Activated T-helper 17 cell treated with anti-CD3 and anti-CD28 coated beads, Interleukin-2, amount 50 U/mL, for 72 hours (primary cell): ENCODE data around the gene RNF26. TPM values are rescaled to one million over a fixed set of nuclear protein-coding genes. Genes with fewer than 3 reads are reported as not detected.
A peak's percentile ranks its signal among the peaks of the same experiment; 100 is the strongest.

Experiments used
- ATAC-seq: fragments of 150-1000 bp; cut with Tn5 transposase; replicated peaks from 2 replicates; pipeline ENCODE4 v1.10.0; 2021; ENCODE audit warnings: mild to moderate bottlenecking, moderate library complexity
- H3K27ac Mint-ChIP-seq: one replicate; pipeline ENCODE4 v1.8.0; 2022; ENCODE audit warnings: mixed read lengths
- H3K27me3 Mint-ChIP-seq: one replicate; pipeline ENCODE4 v1.8.0; 2022; ENCODE audit warnings: mixed read lengths
- H3K36me3 Mint-ChIP-seq: one replicate; pipeline ENCODE4 v1.8.0; 2022; ENCODE audit warnings: low read depth, mild to moderate bottlenecking, mixed read lengths
- H3K4me1 Mint-ChIP-seq: one replicate; pipeline ENCODE4 v1.8.0; 2022; ENCODE audit warnings: mixed read lengths
- H3K4me3 Mint-ChIP-seq: one replicate; pipeline ENCODE4 v1.8.0; 2022; ENCODE audit warnings: mild to moderate bottlenecking, mixed read lengths
- H3K9me3 Mint-ChIP-seq: one replicate; pipeline ENCODE4 v1.8.0; 2022; ENCODE audit warnings: mixed read lengths
- total RNA-seq, 2 donors: library from RNA; stranded (reverse); gene quantifications; one replicate each; pipeline ENCODE4 v1.2.3, GENCODE V29; 2022

The RNF26 gene
- total RNA-seq, 2 donors from 2014 or later, result 23.7 to 32.6 TPM

DNA sequence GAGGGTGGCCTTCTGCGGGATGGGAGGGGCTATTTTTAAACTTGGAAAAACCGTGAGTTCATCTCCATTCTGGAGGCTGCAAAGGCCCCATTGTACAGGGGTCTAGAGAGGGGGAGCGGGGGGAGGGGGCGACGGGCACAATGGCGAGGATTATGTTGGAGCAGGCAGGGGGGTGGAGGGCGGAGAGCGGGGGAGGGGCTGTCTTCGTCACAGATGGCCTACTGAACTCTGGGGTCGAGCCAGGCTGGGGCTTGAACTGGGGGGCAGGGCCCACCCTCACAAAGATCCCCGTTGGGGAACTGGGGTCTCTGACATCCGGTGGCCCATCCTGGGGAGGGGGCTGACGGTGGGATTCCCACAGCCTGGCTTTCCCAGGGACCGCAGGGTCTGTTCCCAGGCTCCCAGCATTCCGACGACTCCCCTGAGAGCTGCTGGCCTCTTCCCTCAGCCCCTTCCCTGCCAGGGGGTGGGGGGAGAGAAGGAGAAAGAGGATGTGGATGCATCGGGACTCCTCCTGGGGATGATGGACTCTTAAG lies 14.0 kb upstream of the RNF26 start:
- Mint-ChIP-seq H3K27ac (peak overlapping the region; percentile 39), H3K4me3 (peak overlapping the region; percentile 74), H3K9me3 (no peaks in the 10 kb centered on the region), H3K36me3 (no peaks in the 10 kb centered on the region), H3K27me3 (no peaks in the 10 kb centered on the region), H3K4me1 (peaks cover 22% of the 10 kb centered on the region)
- ATAC-seq, result no peak

DNA sequence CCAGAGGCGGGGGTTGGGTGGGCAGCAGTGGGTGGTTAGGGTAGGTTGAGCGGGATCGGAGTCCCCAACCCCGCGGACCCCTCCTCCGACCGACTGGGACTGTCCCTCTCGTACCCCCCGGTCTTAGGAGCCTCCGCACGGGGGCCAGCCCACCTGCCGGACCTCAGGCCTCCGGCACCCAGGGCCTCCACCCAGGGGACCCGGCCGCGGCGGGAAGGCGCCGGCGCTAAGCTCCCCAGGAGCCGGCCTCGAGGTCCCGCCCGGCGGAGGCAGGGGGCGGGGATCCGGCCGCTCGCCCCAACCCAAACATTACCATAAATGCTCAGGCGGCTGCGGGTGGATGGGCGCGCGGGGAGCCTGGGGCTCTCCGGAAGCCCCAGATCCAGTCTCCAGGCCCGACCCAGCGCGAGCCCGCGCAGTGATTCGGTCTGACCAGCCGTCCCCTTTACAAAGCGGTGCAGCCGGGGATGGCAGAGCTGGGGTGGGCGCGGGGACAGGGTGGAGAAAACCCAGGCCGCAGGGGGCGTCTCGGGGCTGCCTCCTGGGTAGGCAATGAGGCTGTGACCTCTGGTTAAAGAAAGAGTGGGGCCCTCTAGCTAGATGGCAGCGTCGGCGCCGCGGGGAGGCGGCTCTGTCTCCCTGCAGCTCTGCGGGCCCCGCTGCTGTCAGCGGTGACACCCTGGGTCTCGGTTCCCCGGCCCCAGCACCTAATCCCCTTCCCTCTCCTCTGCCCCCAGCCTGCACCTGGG lies 13.4 kb upstream of the RNF26 start:
- H3K27ac Mint-ChIP-seq, result peak overlapping the region; percentile 88
- peak; percentile 70 for ATAC-seq
- H3K27me3 Mint-ChIP-seq, result no peaks in the 10 kb centered on the region
- H3K4me1 Mint-ChIP-seq, result peaks cover 22% of the 10 kb centered on the region
- H3K4me3 Mint-ChIP-seq, result peak overlapping the region; percentile 85
- no peaks in the 10 kb centered on the region for H3K36me3 Mint-ChIP-seq
- H3K9me3 Mint-ChIP-seq, result no peaks in the 10 kb centered on the region

DNA sequence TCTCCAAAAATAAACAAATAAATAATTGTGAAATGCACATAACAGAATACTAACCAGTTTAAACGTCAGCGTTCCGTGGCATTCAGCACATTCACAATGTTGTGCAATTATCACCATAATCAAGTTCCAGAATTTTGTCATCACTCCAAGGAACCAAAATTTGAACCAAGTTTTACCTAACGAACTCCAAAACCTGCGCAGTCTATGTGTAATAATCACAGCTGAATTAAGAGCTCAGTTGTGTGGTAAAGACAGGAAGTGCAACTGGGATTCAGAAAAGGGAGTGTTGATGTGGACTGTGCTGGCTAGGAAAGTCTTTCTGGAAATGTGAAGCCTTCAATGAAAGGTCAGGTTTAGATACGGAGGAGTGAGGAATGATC lies 12.0 kb upstream of the RNF26 start:
- peak overlapping the region; percentile 85 for H3K4me3 Mint-ChIP-seq
- no peaks in the 10 kb centered on the region for H3K9me3 Mint-ChIP-seq
- H3K4me1 Mint-ChIP-seq, result peaks cover 22% of the 10 kb centered on the region
- H3K27ac Mint-ChIP-seq, result no peak overlapping the region
- H3K27me3 Mint-ChIP-seq, result no peaks in the 10 kb centered on the region
- no peaks in the 10 kb centered on the region for H3K36me3 Mint-ChIP-seq
- no peak for ATAC-seq

DNA sequence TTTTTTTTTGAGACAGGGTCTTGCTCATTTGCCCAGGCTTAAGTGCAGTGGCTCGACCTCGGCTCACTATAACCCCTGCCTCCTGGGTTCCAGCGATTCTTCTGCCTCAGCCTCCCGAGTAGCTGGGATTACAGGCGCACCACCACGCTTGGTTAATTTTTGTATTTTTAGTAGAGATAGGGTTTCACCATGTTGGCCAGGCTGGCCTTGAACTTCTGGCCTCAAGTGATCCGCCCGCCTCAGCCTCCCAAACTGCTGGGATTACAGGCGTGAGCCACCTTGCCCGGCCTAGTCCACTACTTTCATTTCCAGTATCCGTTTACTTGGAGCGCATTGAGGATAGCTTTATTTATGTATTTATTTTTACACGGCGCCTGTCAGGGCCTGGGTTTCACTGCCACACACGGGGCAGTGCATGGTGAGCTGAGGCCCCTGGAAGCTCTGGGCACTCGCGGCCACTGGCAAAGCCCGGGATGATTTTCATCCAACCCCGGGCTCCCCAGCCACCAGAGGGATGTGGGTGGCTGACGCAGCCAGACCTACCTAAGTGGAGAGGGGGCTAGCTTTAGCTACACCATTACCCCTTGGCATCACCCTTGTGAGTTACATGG lies 11.3 kb upstream of the RNF26 start:
- Mint-ChIP-seq H3K9me3 (no peaks in the 10 kb centered on the region), H3K27me3 (no peaks in the 10 kb centered on the region), H3K4me3 (peak overlapping the region; percentile 3), H3K36me3 (no peaks in the 10 kb centered on the region), H3K4me1 (peaks cover 22% of the 10 kb centered on the region), H3K27ac (no peak overlapping the region)
- no peak for ATAC-seq

DNA sequence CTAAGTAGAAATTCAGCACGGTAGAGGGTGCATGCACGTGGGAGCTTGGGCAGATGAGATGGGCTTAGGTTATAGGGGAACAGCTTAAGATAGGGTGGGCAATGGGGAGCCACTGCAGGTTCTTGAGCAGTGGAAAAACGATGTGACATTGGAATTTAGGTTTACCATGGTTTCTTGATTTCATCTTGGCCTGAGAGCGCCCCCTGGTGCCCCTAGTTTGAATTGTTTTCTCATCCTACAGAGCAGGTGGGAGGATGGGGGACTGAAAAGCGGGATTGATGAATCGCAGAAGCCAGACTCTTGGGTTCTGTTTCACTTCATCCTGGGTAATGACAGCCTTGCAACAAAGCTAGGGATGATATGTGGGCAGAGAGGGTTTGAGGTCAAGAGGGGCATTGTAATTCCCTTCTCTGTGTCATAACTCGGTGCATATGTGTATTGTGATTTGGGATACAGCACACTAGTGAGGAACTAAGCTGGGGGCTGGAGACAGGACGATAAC lies 10.7 kb upstream of the RNF26 start:
- no peak for ATAC-seq
- no peaks in the 10 kb centered on the region for H3K9me3 Mint-ChIP-seq
- no peaks in the 10 kb centered on the region for H3K27me3 Mint-ChIP-seq
- H3K27ac Mint-ChIP-seq, result no peak overlapping the region
- peaks cover 19% of the 10 kb centered on the region for H3K4me1 Mint-ChIP-seq
- peak overlapping the region; percentile 3 for H3K4me3 Mint-ChIP-seq
- H3K36me3 Mint-ChIP-seq, result no peaks in the 10 kb centered on the region

DNA sequence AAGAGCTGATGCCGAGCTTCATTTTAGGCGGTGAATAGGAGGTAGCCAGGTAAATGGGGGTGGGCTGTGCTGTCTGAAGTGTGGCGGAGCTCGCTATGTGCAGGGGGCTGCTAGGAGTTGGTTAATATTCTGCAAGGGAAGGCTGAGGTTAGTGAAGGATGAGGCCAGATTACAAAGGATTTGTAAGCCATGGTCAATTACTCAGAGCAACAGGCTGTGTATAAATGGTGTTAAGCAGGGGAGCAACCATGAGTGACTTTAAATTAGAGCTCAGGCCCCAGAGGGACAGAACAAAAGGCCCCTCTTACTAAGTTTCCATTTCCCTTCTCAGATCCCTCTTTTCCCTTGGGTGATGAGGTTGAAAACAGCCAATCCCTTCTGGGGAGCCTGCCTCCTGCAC lies 10.1 kb upstream of the RNF26 start:
- H3K4me3 Mint-ChIP-seq, result no peak overlapping the region
- H3K4me1 Mint-ChIP-seq, result peaks cover 14% of the 10 kb centered on the region
- no peak for ATAC-seq
- peaks cover 3% of the 10 kb centered on the region for H3K27me3 Mint-ChIP-seq
- H3K9me3 Mint-ChIP-seq, result no peaks in the 10 kb centered on the region
- no peaks in the 10 kb centered on the region for H3K36me3 Mint-ChIP-seq
- H3K27ac Mint-ChIP-seq, result no peak overlapping the region

DNA sequence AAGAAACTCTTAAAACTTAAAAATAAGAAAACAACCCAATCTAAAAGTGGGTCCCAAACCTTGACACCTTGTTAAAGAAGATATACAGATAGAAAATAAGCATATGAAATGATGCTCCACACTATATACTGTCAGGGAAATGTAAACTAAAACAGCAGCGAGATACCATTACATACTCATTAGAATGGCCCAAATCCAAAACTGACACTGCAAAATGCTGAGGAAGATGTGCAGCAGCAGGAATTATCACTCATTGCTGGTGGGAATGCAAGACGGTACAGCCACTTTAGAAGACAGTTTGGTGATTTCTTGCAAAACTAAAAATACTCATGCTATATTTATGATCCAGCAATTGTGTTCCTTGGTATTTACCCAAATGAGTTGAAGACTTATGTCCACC lies 5.0 kb upstream of the RNF26 start:
- Mint-ChIP-seq H3K4me3 (no peak overlapping the region), H3K36me3 (no peaks in the 10 kb centered on the region), H3K9me3 (no peaks in the 10 kb centered on the region), H3K4me1 (no peaks in the 10 kb centered on the region), H3K27me3 (peaks cover 13% of the 10 kb centered on the region), H3K27ac (no peak overlapping the region)
- no peak for ATAC-seq

DNA sequence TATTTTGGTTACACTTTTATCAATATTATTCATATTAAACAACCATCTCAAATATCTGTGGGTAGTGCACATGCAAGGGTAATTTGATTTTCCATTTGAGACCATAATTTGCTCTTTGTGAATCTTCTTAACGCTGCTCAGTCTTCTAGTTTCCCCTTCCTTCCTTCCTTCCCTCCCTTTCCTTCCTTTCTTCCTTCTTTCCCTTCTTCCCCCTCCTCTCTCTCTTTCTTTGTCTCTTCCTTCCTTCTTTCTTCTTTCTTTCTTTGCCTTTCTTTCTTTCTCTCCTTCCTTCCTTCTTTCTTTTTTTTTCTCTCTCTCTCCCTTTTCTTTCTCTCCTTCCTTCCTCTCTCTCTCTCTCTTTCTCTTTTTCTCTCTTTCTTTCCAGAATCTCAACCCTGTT lies 4.1 kb upstream of the RNF26 start:
- H3K4me1 Mint-ChIP-seq, result no peaks in the 10 kb centered on the region
- H3K36me3 Mint-ChIP-seq, result no peaks in the 10 kb centered on the region
- ATAC-seq, result no peak
- H3K27ac Mint-ChIP-seq, result no peak overlapping the region
- no peak overlapping the region for H3K4me3 Mint-ChIP-seq
- no peaks in the 10 kb centered on the region for H3K9me3 Mint-ChIP-seq
- H3K27me3 Mint-ChIP-seq, result peaks cover 13% of the 10 kb centered on the region

DNA sequence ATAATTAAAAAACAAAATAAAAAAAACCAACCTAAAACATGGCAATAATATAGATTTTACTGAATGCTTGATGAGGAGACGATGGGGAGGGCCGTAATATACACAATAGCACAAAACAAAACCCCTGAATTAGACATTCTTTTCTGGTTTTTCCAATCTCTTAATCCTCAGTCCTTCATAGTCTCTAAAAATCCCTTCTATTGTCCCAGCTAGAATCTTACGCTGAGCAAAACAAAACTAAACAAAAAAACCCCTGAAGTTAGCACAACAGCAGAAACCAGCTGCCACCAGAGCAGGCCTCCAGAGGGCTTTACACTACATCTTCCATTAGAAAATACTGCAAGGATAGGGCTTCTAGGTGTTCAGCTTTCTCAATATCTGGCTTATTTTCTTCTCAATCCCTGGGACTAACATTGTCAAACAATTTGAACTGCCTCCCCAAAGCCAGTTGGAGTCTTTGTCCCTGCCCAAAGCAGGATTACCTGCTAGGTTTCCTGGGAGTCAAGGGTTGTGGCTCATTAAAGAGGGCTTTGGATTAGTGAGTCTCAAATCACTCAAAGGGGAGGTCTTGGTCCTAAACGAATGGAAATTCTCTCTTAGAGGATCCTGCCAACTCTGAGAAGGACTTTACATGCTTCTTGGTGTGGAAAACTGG lies 2.1 kb upstream of the RNF26 start:
- Mint-ChIP-seq H3K27me3 (peaks cover 13% of the 10 kb centered on the region), H3K4me3 (peak overlapping the region; percentile 93), H3K27ac (peak overlapping the region; percentile 93), H3K9me3 (no peaks in the 10 kb centered on the region), H3K4me1 (no peaks in the 10 kb centered on the region), H3K36me3 (no peaks in the 10 kb centered on the region)
- ATAC-seq, result no peak

DNA sequence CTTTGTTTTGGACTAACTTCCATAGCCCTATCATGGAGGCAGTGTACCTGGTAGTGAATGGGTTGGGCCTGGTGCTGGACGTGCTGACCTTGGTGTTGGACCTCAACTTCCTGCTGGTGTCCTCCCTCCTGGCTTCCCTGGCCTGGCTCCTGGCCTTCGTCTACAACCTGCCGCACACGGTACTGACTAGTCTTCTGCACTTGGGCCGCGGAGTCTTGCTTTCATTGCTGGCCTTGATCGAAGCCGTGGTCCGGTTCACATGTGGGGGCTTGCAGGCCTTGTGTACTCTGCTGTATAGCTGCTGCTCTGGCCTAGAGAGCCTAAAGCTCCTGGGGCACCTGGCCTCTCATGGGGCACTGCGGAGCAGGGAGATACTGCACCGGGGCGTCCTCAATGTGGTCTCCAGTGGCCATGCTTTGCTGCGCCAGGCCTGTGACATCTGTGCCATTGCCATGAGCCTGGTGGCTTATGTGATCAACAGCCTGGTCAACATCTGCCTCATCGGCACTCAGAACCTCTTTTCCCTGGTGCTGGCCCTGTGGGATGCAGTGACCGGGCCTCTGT lies 846 bp downstream of the RNF26 start:
- Mint-ChIP-seq H3K27me3 (peaks cover 12% of the 10 kb centered on the region), H3K36me3 (peaks cover 6% of the 10 kb centered on the region), H3K4me3 (peak overlapping the region; percentile 93), H3K27ac (peak overlapping the region; percentile 93), H3K9me3 (no peaks in the 10 kb centered on the region), H3K4me1 (peaks cover 6% of the 10 kb centered on the region)
- ATAC-seq, result no peak

DNA sequence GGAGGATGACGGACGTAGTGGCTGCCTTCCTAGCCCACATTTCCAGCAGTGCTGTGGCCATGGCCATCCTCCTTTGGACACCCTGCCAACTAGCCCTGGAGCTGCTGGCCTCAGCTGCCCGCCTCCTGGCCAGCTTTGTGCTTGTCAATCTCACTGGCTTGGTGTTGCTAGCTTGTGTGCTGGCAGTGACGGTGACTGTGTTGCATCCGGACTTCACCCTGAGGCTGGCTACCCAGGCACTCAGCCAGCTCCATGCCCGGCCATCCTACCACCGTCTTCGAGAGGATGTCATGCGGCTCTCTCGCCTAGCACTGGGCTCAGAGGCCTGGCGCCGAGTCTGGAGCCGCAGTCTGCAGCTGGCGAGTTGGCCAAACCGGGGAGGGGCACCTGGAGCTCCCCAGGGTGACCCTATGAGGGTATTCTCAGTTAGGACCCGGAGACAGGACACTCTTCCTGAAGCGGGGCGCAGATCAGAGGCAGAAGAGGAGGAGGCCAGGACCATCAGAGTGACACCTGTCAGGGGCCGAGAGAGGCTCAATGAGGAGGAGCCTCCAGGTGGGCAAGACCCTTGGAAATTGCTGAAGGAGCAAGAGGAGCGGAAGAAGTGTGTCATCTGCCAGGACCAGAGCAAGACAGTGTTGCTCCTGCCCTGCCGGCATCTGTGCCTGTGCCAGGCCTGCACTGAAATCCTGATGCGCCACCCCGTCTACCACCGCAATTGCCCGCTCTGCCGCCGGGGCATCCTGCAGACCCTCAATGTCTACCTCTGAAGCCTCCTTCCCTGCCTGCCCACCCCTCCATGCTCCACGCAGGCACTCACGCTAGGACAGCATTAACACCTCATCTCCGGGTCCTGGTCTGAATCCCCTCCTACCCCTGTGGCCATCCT lies 1.6 kb downstream of the RNF26 start:
- Mint-ChIP-seq H3K27me3 (peaks cover 10% of the 10 kb centered on the region), H3K9me3 (no peaks in the 10 kb centered on the region), H3K4me3 (peak overlapping the region; percentile 93), H3K27ac (no peak overlapping the region), H3K36me3 (peaks cover 6% of the 10 kb centered on the region), H3K4me1 (peaks cover 8% of the 10 kb centered on the region)
- ATAC-seq, result no peak

DNA sequence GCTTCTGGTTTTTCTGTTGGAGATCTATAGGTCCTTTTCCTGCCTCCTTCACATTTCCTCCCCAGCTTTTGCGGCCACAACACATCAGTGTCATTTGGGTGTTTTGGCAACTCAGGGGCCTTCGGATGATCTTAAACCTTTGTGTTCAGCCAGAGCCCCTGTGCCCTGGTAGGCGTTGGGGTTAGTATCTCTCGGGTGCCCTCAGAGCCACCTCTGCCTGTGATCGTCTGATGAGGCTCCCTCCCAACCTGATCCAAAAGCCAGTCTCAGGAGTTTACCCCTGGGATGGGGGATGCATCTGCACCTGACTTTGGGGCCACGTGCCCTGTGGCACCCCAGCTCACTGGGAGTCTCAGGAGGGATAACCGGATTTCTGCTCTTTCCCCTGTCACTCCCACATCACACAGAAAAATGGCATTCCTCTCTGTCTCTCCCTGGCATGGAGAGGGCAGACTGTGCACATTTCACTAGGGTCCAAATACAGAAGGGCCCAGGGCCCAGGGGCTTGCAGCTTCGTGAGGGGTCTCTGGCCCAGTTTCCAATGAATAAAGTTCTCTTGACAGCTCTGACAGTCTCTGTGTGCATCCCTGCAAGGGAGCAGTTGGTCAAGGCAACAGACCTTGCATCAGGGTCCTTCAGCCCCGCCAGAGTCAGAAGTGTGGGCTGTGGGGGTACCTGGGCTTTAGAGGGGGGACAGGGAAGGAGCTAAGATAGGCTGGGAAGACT lies 2.6 kb downstream of the RNF26 start:
- H3K27me3 Mint-ChIP-seq, result peaks cover 17% of the 10 kb centered on the region
- H3K27ac Mint-ChIP-seq, result no peak overlapping the region
- H3K36me3 Mint-ChIP-seq, result peaks cover 6% of the 10 kb centered on the region
- peaks cover 12% of the 10 kb centered on the region for H3K4me1 Mint-ChIP-seq
- no peaks in the 10 kb centered on the region for H3K9me3 Mint-ChIP-seq
- ATAC-seq, result no peak
- H3K4me3 Mint-ChIP-seq, result peak overlapping the region; percentile 38

DNA sequence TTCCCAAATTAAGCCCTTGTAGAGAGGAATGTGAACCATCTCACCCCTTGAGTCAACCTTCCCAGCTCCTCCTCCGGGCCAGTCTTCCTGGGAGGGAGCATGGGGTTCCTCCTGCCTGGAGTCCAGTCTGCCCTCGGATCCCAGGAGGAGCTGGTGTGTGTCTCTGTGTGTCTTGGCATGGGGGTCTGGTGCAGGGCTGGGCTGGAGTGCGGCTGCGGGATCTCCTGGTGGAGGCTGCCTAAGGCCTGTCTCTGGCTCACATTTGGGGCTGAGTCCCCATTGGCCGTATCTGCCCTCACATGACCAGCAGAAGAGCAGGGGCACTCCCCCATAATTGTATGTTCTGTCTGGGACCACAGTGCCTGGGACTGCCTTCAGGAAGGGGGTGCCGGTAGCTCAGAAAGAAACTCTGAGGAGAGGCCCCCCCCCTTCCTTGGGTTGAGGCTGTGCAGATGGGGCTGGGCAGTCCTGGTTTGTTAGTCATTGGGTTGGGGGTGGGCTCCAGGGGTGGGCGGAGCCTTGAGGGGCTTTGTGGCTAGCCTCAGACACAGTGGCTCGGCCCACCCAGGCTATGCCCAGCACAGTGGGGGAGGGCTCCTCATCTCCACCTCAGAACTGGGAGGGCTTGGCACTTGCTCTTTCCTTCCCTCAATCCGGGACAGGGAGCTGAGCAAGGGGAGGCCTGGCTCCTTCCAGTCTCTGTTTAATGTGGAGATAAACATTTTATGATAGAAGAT lies 3.4 kb downstream of the RNF26 start:
- Mint-ChIP-seq H3K36me3 (peaks cover 6% of the 10 kb centered on the region), H3K27ac (no peak overlapping the region), H3K4me1 (peaks cover 12% of the 10 kb centered on the region), H3K27me3 (peaks cover 19% of the 10 kb centered on the region), H3K9me3 (no peaks in the 10 kb centered on the region), H3K4me3 (no peak overlapping the region)
- no peak for ATAC-seq
